ENCODE data around the gene TOR4A. TPM values are rescaled to one million over a fixed set of nuclear protein-coding genes. Genes with fewer than 3 reads are reported as not detected.

The TOR4A gene
- total RNA-seq, 1 donor from 2014 or later: 1.9 TPM

GRCh38 chr9:137316012-137316981 lies 38.8 kb downstream of the TOR4A start:
- TF ChIP-seq CTCF (IDR thresholded peaks at IDR 0.05): no peak
- Mint-ChIP-seq H3K27me3 (ENCODE audit: unreplicated experiment) (no peaks in the 10 kb centered on the region), H3K9me3 (ENCODE audit: unreplicated experiment) (no peaks in the 10 kb centered on the region), H3K36me3 (ENCODE audit: unreplicated experiment) (no peaks in the 10 kb centered on the region), H3K4me3 (ENCODE audit: unreplicated experiment) (no peak overlapping the region), H3K4me1 (ENCODE audit: unreplicated experiment) (peaks cover 10% of the 10 kb centered on the region), H3K27ac (ENCODE audit: unreplicated experiment) (no peak overlapping the region)
- DNase-seq (ENCODE audit: extremely low spot score, unreplicated experiment): no peak

GRCh38 chr9:137317021-137317717 lies 39.6 kb downstream of the TOR4A start:
- no peaks in the 10 kb centered on the region for H3K36me3 Mint-ChIP-seq (ENCODE audit: unreplicated experiment)
- no peaks in the 10 kb centered on the region for H3K9me3 Mint-ChIP-seq (ENCODE audit: unreplicated experiment)
- H3K27me3 Mint-ChIP-seq (ENCODE audit: unreplicated experiment): no peaks in the 10 kb centered on the region
- H3K4me3 Mint-ChIP-seq (ENCODE audit: unreplicated experiment): no peak overlapping the region
- H3K4me1 Mint-ChIP-seq (ENCODE audit: unreplicated experiment): peaks cover 10% of the 10 kb centered on the region
- no peak overlapping the region for H3K27ac Mint-ChIP-seq (ENCODE audit: unreplicated experiment)
- no peak for TF ChIP-seq CTCF (IDR thresholded peaks at IDR 0.05)
- no peak for DNase-seq (ENCODE audit: extremely low spot score, unreplicated experiment)

DNA sequence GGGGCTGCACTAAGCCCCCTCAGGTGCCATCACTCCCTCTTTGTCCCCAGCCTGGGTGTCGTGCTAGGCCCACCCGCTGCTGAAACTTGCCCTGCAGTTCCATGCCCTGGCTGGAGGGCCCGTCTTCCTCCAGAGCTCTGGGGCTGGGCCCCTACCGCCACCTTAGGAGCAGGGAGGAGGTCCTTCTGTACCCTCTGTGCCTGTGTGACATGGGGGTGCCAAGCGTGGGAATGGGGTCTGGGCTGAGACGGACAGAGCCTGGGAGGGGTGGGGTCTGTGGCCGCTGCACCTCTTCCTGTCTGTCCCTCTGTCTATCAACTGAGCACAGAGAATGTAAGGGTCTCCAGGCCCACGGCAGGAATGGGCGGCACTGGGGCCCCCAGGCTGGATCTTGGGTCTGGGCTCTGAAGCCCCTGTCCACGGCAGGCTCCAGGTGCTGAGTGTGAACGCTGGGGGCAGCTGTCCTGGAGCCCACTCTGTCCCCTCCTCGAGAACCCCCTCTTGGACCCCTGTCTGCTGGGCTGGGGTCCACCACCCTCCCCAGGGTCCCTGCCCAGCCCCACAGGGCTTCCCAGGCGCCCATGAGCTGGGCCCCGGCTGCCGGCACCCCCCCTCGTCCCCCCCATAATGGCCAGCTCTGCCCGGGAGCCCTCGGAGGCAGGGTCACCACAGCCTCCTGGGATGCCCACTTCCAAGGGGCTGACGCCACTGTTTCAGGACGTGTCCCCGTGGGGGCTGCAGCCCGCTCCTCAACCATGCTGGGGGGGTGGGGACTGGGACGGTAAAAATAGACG lies 40.4 kb downstream of the TOR4A start:
- H3K4me1 Mint-ChIP-seq (ENCODE audit: unreplicated experiment): peaks cover 10% of the 10 kb centered on the region
- DNase-seq (ENCODE audit: extremely low spot score, unreplicated experiment): no peak
- H3K4me3 Mint-ChIP-seq (ENCODE audit: unreplicated experiment): no peak overlapping the region
- H3K27me3 Mint-ChIP-seq (ENCODE audit: unreplicated experiment): no peaks in the 10 kb centered on the region
- no peaks in the 10 kb centered on the region for H3K9me3 Mint-ChIP-seq (ENCODE audit: unreplicated experiment)
- H3K36me3 Mint-ChIP-seq (ENCODE audit: unreplicated experiment): no peaks in the 10 kb centered on the region
- TF ChIP-seq CTCF (IDR thresholded peaks at IDR 0.05): no peak
- H3K27ac Mint-ChIP-seq (ENCODE audit: unreplicated experiment): no peak overlapping the region

DNA sequence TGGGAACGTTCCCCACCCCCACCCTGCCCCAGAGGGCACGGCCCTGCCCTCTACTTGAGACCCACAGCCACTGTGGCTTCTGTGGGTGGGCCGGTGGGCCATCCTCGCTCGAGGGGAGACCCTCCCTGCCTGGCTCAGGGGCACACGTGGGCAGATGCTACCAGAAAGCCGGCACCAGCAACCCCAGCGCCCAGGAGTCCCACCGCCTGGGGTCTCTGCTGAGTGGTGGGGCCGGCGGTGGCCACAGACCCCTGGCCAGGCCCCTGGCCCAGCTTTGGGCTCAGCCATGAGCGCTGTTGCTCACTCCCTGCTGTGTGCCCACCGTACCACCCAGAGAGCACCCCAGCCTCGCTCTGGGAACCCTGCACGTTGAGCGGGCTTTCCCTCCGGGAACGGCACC lies 41.1 kb downstream of the TOR4A start:
- Mint-ChIP-seq H3K27me3 (ENCODE audit: unreplicated experiment) (no peaks in the 10 kb centered on the region), H3K27ac (ENCODE audit: unreplicated experiment) (no peak overlapping the region), H3K4me3 (ENCODE audit: unreplicated experiment) (no peak overlapping the region), H3K9me3 (ENCODE audit: unreplicated experiment) (no peaks in the 10 kb centered on the region), H3K4me1 (ENCODE audit: unreplicated experiment) (peaks cover 10% of the 10 kb centered on the region), H3K36me3 (ENCODE audit: unreplicated experiment) (no peaks in the 10 kb centered on the region)
- no peak for TF ChIP-seq CTCF (IDR thresholded peaks at IDR 0.05)
- DNase-seq (ENCODE audit: extremely low spot score, unreplicated experiment): no peak

All from osteocyte (in vitro differentiated cells).